HG03442 (cell line): ENCODE data around the gene RAE1.
"Not testable (repeated sequence)": the region's sequence is repeated elsewhere in the genome, so short reads cannot be mapped to it uniquely, and the experiment has no call there.

Experiments
- ATAC-seq: cut with Tn5 transposase; IDR thresholded peaks from one replicate; pipeline ENCODE4 v1.9.1; 2021; ENCODE audit warnings: mild to moderate bottlenecking, moderate library complexity; ENCODE audit not compliant: unreplicated experiment

Gene RAE1

DNA sequence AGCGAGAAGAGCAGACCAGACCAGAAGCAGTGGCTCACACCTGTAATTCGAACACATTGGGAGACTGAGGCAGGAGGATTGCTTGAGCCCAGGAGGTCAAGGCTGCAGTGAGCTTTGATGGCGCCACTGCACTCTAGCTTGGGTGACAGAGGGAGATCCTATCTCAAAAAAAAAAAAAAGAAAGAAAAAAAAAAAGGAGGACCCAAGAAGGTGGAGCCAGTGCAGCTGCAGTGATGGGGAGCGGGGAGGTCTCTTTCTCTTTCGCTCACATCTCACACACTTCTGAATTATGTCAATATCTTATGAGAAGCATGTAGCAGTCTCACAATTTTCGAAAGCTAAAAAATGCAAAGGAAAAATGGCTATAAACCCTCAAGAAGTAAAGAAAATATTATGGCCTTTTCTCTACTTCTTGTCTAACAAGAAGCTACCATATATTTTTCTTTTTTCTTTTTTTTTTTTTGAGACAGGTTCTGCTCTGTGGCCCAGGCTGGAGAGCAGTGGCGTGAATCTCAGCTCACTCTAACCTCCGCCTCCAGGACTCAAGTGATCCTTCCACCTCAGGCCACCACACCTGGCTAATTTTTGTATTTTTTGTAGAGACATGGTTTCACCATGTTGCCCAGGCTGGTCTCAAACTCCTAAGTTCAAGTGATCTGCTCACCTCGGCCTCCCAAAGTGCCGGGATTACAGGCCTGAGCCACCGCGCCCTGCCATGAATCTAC is 25.3 kb upstream of the RAE1 start:
- ATAC-seq = no peak

DNA sequence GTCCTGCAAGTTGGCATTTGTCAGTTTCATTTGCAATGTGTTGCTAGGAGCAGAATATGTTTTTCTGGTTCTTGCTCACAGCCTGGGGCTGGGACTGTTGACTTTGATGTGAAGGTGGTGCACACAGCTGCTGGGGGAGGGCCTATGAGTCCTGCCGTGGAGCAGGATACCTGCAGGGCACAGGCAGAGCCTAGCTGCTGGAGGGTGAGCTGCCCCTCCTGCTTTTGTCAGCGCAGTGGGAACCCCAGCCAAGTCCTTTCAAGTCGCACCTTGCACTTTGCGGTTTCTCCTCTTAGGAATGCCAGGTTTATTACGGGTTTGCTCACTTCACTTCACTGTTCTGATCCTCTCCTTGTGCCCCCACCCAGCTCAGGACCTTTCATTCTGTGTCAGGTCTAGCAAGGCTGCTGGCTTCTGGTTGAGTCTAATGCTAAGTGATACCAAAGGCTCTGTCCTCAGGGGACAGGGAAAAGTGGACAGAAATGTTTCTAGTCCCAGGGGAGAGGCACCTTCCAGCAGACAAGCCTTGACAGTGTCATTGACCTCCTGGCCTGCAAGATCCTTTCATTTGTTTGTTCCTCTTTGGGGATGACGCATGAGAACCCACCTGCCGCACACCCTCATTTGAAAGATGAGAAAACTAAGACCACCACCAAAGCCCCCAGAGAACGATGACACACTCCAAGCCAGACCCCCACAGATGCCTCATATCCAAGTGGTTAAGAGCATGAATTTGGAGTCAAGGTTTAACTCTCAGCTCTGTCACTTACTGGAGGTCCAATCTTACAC is 24.2 kb upstream of the RAE1 start:
- ATAC-seq = no peak

GRCh38 chr20:57327820-57328219 is 23.2 kb upstream of the RAE1 start:
- no peak for ATAC-seq

DNA sequence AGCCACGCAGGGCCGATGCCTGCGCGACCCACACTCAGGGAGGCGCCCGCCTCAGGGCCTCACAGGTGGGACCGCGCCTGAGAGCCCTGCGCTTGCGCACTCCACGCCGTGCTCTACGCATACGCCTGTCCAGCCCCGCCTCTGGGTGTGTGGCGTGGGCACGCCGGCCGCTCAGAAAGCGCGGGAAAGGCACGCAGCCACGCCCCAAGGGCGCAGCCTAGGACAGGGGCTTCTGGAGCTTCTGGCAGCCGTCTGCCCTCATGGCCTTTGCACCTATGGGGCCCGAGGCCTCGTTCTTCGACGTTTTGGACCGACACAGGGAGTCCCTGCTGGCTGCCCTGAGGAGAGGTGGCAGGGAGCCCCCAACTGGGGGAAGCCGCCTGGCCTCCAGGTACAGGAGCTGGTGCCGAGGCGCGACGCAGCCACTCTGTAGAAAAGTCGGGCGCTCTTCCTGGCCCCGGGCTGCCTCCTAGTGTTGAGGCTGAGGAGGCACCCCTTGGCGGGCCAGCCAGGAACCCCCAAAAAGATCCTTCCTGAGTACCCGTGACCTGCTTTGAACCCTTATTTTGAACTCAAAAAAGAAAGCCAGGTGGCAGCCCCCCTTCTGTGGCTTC is 21.3 kb upstream of the RAE1 start, which contains the start of gene SPO11:
Gene SPO11, plus strand, starts transcription at position 196 of the 614 bp plus-strand sequence. Its CDS starts 65 bp downstream, at position 261.
- ATAC-seq = no peak

DNA sequence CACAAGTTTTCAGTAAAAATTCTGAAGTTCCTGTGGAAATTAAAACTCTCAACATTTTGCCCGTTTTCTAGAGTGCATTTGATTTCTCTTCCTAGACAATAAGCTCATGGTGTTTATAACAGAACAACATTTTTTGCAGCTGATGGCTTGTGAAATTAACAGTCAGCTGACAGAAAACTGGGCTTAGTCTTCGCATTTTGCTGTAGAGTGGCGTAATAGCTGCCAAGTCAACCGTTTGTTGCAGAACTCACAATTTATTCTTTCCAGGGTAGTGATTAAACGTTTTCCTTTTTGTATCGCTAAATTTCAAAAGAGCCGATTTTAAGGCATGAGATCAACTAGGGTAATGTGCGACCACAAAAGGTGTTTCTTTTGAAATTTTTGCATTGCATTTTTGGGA is 20.1 kb upstream of the RAE1 start:
- no peak for ATAC-seq

DNA sequence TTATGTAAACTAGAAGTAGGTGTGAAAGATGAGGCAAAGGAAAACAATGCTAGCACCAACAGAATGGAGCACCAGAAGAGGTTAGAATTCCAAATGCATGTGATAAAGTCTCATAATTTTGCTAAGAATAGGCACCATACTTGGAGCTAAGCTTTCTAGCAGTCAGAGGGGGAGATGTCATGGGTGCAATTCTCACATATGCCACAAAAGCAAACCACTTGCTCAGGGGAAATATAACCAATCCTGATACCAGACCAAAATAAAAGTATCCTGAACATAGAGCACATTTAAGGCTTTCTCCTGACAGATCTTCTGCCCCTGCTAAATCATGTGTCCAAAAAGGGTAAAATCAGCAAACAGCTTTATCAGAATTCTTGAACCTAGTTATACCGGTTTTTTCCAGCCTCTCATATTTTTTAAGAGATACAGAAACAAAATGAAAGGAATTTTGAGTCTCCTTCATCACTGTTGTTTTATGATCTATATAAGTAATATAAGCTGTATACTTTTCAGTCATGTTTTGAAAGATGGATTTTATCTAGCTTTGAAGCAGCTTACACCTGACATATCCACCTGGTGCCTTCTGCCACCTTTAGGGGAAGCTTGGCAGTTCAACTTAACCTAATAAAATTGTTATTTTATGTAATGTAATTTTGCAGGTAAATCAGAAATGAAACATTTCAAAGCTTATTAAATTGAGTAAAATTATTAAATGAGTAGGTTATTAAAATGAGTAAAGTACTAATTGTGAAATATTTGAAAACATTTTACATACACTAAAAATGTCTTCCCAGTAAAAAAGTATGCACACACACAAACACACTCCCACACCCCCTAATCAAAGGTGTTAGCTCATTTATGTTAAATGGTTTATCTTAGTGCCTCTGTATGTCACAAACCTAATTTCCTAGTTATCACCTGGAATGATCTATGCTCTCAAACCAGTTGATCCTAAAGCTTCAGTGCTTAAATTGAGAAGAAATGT is 18.7 kb upstream of the RAE1 start:
- ATAC-seq = no peak

- ATAC-seq = no peak
Observed at GRCh38 chr20:57335392-57335791, 15.7 kb upstream of the RAE1 start.

- no peak for ATAC-seq
Observed at GRCh38 chr20:57341663-57342062, 9.4 kb upstream of the RAE1 start.

DNA sequence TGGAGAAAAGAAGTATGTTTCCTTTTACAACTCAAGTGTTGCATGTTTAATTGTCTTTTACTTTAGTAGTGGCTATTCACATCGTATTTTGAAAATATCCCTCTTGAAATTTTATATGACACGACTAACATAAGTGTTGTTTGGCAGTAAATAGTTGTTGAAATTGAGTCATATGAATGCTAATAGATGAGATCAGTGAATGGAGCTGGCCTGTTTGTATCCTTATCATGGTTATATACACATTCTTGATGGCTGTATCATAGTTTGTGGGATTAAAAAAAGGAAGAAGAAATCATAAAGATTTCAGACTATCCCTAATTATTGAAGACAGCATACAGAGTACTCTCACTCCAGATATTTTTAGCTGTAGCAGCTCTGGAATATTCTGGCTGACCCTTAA is 8.2 kb upstream of the RAE1 start:
- ATAC-seq = no peak

DNA sequence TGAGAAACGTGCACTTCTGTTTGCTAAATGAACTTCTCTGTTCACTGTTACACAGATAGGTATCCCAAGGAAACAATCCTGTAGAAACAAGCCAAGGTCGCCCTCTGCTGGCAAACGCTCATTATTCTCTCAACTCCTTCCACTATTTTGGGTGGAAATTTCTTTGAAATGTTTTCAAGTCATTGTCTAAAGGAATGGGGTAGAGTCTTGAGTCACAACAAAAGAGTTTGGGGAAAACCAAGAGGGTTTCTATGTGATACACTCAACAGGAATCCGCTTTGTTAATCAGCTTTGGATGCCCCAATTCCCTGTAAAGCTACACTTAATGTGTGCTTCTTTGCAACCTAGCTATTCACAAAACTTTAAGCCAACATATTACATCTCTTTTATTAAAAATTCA is 4.6 kb upstream of the RAE1 start:
- no peak for ATAC-seq

- no peak for ATAC-seq
Observed at GRCh38 chr20:57347393-57347792, 3.7 kb upstream of the RAE1 start.

DNA sequence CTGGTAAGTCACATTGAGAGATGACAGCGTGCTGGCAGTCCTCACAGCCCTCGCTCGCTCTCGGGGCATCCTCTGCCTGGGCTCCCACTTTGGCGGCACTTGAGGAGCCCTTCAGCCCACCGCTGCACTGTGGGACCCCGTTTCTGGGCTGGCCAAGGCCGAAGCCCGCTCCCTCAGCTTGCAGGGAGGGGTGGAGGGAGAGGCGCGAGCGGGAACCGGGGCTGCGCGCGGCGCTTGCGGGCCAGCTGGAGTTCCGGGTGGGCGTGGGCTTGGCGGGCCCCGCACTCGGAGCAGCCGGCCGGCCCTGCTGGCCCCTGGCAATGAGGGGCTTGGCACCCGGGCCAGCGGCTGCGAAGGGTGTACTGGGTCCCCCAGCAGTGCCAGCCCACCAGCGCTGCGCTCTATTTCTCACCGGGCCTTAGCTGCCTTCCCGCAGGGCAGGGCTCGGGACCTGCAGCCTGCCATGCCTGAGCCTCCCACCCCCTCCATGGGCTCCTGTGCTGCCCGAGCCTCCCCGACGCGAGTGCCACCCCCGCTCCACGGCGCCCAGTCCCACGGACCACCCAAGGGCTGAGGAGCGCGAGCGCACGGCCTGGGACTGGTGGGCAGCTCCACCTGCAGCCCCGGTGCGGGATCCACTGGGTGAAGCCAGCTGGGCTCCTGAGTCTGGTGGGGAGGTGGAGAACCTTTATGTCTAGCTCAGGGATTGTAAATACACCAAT is 2.7 kb upstream of the RAE1 start:
- ATAC-seq = not testable (repeated sequence)

GRCh38 chr20:57348922-57349574 is 2.0 kb upstream of the RAE1 start:
- ATAC-seq = not testable (repeated sequence)

- no peak for ATAC-seq
Observed at GRCh38 chr20:57350081-57350710, 859 bp upstream of the RAE1 start.

DNA sequence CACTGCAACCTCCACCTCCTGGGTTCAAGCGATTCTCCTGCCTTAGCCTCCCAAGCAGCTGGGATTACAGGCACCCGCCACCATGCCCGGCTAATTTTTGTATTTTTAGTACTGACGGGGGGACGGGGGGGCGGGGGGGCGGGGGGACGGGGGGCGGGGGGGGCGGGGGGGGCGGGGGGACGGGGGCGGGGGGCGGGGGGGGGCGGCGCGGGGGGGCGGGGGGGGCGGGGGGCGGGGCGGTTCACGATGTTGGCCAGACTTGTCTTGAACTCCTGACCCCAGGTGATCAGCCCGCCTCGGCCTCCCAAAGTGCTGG is 371 bp upstream of the RAE1 start:
- not testable (repeated sequence) for ATAC-seq

DNA sequence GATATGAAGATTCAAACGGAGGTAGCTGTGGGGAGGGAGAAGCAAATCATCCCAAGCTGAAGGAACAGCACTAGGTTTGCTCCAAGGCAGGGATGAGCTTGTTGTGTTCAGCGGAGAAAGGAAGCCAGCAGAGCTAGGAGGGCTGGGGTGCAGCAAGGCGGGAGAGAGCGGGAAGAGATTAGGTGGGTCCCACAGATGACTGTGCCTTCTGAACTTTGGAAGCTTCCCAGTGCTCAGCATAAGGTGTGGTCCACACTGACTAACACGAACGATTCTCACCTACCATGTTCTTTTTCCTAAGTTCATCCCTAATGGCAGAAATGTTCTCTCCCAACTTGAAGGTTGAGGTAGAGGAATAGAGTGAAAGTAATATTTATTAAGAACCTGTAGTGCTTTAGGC is 1.2 kb downstream of the RAE1 start:
- no peak for ATAC-seq

DNA sequence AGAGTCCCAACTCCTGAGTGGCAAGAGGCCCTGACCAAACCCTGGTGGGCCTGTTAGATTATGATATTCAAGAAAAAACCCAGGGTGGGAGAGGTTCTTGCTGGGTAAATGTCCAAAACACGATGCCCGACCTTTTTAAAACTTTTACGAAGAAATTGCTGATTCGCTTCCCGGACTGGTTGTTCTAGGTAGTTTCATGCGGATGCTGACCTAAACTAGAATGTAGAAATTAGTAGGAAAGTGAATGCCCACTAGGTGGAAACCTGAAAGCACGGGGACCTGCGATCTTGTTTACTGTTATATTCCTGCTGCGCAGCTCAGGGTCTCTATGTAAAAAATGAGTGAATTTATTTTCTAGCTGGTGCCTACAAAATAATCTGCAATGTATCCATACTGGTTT is 2.3 kb downstream of the RAE1 start:
- no peak for ATAC-seq

- ATAC-seq = no peak
Observed at GRCh38 chr20:57361517-57361916, 10.5 kb downstream of the RAE1 start.

GRCh38 chr20:57364451-57364850 is 13.4 kb downstream of the RAE1 start:
- no peak for ATAC-seq
